Colon (tissue), 2 donors: Measurements from ENCODE around the gene RGR.
"Not testable (repeated sequence)": the region's sequence is repeated elsewhere in the genome, so short reads cannot be mapped to it uniquely, and the experiment has no call there.

Experiments
- FAIRE-seq: peaks from 2 replicates; lab custom pipeline; 2012; peaks lifted over from hg19 to GRCh38; lab: Jason Lieb, UNC
- donor health status: control.
- donor health status: control.

RGR gene

GRCh38 chr10:84258034-84258695, 13.3 kb downstream of the RGR start:
- FAIRE-seq = no peak

- no peak for FAIRE-seq
These were observed 16.5 kb downstream of the RGR start for GRCh38 chr10:84261236-84261915.

GRCh38 chr10:84262190-84262956, 17.5 kb downstream of the RGR start:
- FAIRE-seq = no peak

GRCh38 chr10:84263716-84264115, 18.9 kb downstream of the RGR start:
- no peak for FAIRE-seq

GRCh38 chr10:84264611-84265141, 19.8 kb downstream of the RGR start:
- no peak for FAIRE-seq

GRCh38 chr10:84265418-84265817, 20.6 kb downstream of the RGR start:
- FAIRE-seq = no peak

GRCh38 chr10:84267503-84268126, 22.8 kb downstream of the RGR start:
- no peak for FAIRE-seq

GRCh38 chr10:84269162-84269561, 24.3 kb downstream of the RGR start:
- FAIRE-seq = no peak

GRCh38 chr10:84269773-84270172, 24.9 kb downstream of the RGR start:
- no peak for FAIRE-seq

GRCh38 chr10:84270708-84271107, 25.9 kb downstream of the RGR start:
- FAIRE-seq = no peak

GRCh38 chr10:84279876-84280475, 35.1 kb downstream of the RGR start:
- FAIRE-seq = not testable (repeated sequence)

- FAIRE-seq = no peak
These were observed 41.8 kb downstream of the RGR start for GRCh38 chr10:84286695-84287094.

- no peak for FAIRE-seq
These were observed 43.3 kb downstream of the RGR start for GRCh38 chr10:84288151-84288550.

GRCh38 chr10:84289521-84290200, 44.8 kb downstream of the RGR start:
- FAIRE-seq = no peak

GRCh38 chr10:84290235-84290634, 45.4 kb downstream of the RGR start:
- FAIRE-seq = no peak

- no peak for FAIRE-seq
These were observed 46.5 kb downstream of the RGR start for GRCh38 chr10:84291384-84291783.

GRCh38 chr10:84292502-84292901, 47.6 kb downstream of the RGR start:
- FAIRE-seq = no peak

GRCh38 chr10:84293171-84293570, 48.3 kb downstream of the RGR start:
- FAIRE-seq = no peak

GRCh38 chr10:84293574-84294016, 48.7 kb downstream of the RGR start:
- no peak for FAIRE-seq

GRCh38 chr10:84294766-84295447, 50.1 kb downstream of the RGR start:
- FAIRE-seq = no peak
